Right lobe of liver (tissue), 6 donors: ENCODE measurements around the gene TBC1D8. TPM values are rescaled to one million over a fixed set of nuclear protein-coding genes. Genes with fewer than 3 reads are reported as not detected.

Source experiments
- ATAC-seq, 4 donors: fragments of 200-7000 bp; cut with Tn5 transposase; one replicate each; pipeline ENCODE4 v1.9.1; 2020; ENCODE audit warnings: mild to moderate bottlenecking in 4 of 4, moderate library complexity in 4 of 4
- DNase-seq, 3 donors: peaks; one replicate each; pipeline ENCODE4 v3.0.0-alpha.2; 2020
- H3K27ac ChIP-seq, 3 donors: fragments of 200-600 bp; one replicate each; pipeline ENCODE4 v1.8.0; 2022
- H3K27me3 ChIP-seq, 2 donors: fragments of 200-600 bp; one replicate each; pipeline ENCODE4 v1.8.0; 2022
- H3K36me3 ChIP-seq, 4 donors: fragments of 200-600 bp; sonication (generic) in 1 of 4; one replicate each; pipeline versions ENCODE4 v1.5.1 to v1.8.0; 2017 to 2022; ENCODE audit warnings: control low read depth in 1 of 4
- H3K4me1 ChIP-seq, 4 donors: fragments of 200-600 bp; sonication (generic) in 1 of 4; one replicate each; pipeline versions ENCODE4 v1.5.1 to v1.8.0; 2017 to 2022; ENCODE audit warnings: control low read depth in 1 of 4
- H3K4me3 ChIP-seq, 3 donors: fragments of 200-600 bp; one replicate each; pipeline ENCODE4 v1.8.0; 2022
- H3K9me3 ChIP-seq, 4 donors: fragments of 200-600 bp; sonication (generic) in 1 of 4; one replicate each; pipeline versions ENCODE4 v1.5.1 to v1.8.0; 2017 to 2022; ENCODE audit warnings: control low read depth in 1 of 4
- CTCF ChIP-seq, 4 donors: fragments of 200-600 bp in 3 of 4; fragments of 450-650 bp in 1 of 4; IDR thresholded peaks; one replicate each; pipeline versions ENCODE4 v1.5.1 to v1.8.0; 2016 to 2022; ENCODE audit warnings: antibody characterized with exemption in 4 of 4, mild to moderate bottlenecking in 2 of 4
- POLR2A ChIP-seq: fragments of 450-650 bp; IDR thresholded peaks from one replicate; pipeline ENCODE4 v1.6.1; 2017; ENCODE audit warnings: antibody characterized with exemption, mild to moderate bottlenecking
- WGBS: methylation state at CpG from one replicate; pipeline ENCODE4 v1.1.6; 2018; ENCODE audit warnings: low coverage, low lambda C conversion rate; ENCODE audit not compliant: insufficient coverage; ENCODE audit errors: missing lambda C conversion rate; 5-methylcytosine and 5-hydroxymethylcytosine counted together
- intact Hi-C, 2 donors: fragments of 100-400 bp; cut with DNase I; formaldehyde crosslinking; loops; one replicate each; pipeline versions ENCODE4 v1.11.2 to v1.14.1; 2022
- total RNA-seq, 6 experiments: library from RNA; depleted of rRNA in 2 of 6; stranded (reverse); fragments of >200 nt in 2 of 6; fragmentation: NEBNext Ultra II Directional in 3 of 6; extraction: Animal tissue kit (Norgen Biotek cat#: 25700) in 3 of 6; gene quantifications; one replicate each; pipeline versions ENCODE4 v1.1.0 to v1.2.4, GENCODE V29; 2016 to 2023
- donor health status: DM: no; HTN: yes; CAD: no.
- donor health status: DM: no; HTN: no; CAD: no.
- donor health status: DM: no; HTN: no; CAD: no.
- donor health status: DM: no; HTN: yes; CAD: no.
- donor health status: DM: no; HTN: yes; CAD: no.

TBC1D8 gene
- total RNA-seq, 6 experiments from 2014 or later, result 17.3 to 31.2 (median 21.5) TPM

- TF ChIP-seq POLR2A (no peak), CTCF (IDR thresholded peaks at IDR 0.05) (no peak)
- H3K4me3 ChIP-seq, result no peak overlapping the region
- H3K27me3 ChIP-seq, result no peaks in the 10 kb centered on the region
- DNase-seq (no peak), ATAC-seq (no peak)
- intact Hi-C loops, result no loop called here
- peaks cover 0 to 24% (median 12%) of the 10 kb centered on the region in 4 donors for H3K36me3 ChIP-seq
- WGBS, result 33% methylated on average over 8 of the region's 8 CpGs
- no peaks in the 10 kb centered on the region for H3K9me3 ChIP-seq
- no peak overlapping the region for H3K27ac ChIP-seq
- peaks cover 0 to 6% (median 0%) of the 10 kb centered on the region in 4 donors for H3K4me1 ChIP-seq
These were observed 139.0 kb downstream of the TBC1D8 start for GRCh38 chr2:101012054-101012705.

- no peaks in the 10 kb centered on the region for H3K9me3 ChIP-seq
- H3K27ac ChIP-seq, result no peak overlapping the region
- DNase-seq (no peak), ATAC-seq (no peak)
- H3K4me3 ChIP-seq, result no peak overlapping the region
- TF ChIP-seq POLR2A (no peak), CTCF (IDR thresholded peaks at IDR 0.05) (no peak)
- intact Hi-C loops, result no loop called here
- H3K27me3 ChIP-seq, result no peaks in the 10 kb centered on the region
- H3K4me1 ChIP-seq, result peaks cover 0 to 6% (median 0%) of the 10 kb centered on the region in 4 donors
- H3K36me3 ChIP-seq, result peaks cover 2 to 32% (median 16%) of the 10 kb centered on the region in 4 donors
- WGBS, result 87% methylated on average over 10 of the region's 10 CpGs
These were observed 140.0 kb downstream of the TBC1D8 start for GRCh38 chr2:101011152-101011551.

GRCh38 chr2:101007415-101008345, 143.5 kb downstream of the TBC1D8 start:
- no peak for ATAC-seq
- no peak for TF ChIP-seq POLR2A
- TF ChIP-seq CTCF (IDR thresholded peaks at IDR 0.05), result no peak
- H3K4me3 ChIP-seq, result no peak overlapping the region
- H3K27ac ChIP-seq, result no peak overlapping the region
- H3K27me3 ChIP-seq, result no peaks in the 10 kb centered on the region
- no peaks in the 10 kb centered on the region for H3K9me3 ChIP-seq
- intact Hi-C loops, result no loop called here
- peaks cover 0 to 16% (median 5%) of the 10 kb centered on the region in 4 donors for H3K4me1 ChIP-seq
- no peak for DNase-seq
- H3K36me3 ChIP-seq, result peaks cover 7 to 61% (median 31%) of the 10 kb centered on the region in 4 donors
- WGBS, result 68% methylated on average over 5 of the region's 11 CpGs

- no peak for ATAC-seq
- intact Hi-C loops, result no loop called here
- Histone ChIP-seq H3K36me3 (peaks cover 7 to 59% (median 31%) of the 10 kb centered on the region in 4 donors), H3K9me3 (no peaks in the 10 kb centered on the region), H3K4me3 (no peak overlapping the region), H3K4me1 (peaks cover 0 to 15% (median 7%) of the 10 kb centered on the region in 4 donors), H3K27ac (no peak overlapping the region), H3K27me3 (no peaks in the 10 kb centered on the region)
- TF ChIP-seq CTCF (IDR thresholded peaks at IDR 0.05) (no peak), POLR2A (no peak)
- DNase-seq, result no peak
- WGBS, result 72% methylated on average over 4 of the region's 4 CpGs
These were observed 145.0 kb downstream of the TBC1D8 start for GRCh38 chr2:101006065-101006715.
